ENCODE data around the gene SIAH2. TPM values are rescaled to one million over a fixed set of nuclear protein-coding genes. Genes with fewer than 3 reads are reported as not detected.

The SIAH2 gene
- total and polyA plus RNA-seq, 9 of the 15 experiments (the other 6 are each of a cell fraction or from before 2014, with no cell fraction given): 4.8 to 39.0 (median 29.9) TPM

- TF ChIP-seq BHLHE40 (IDR thresholded peaks at IDR 0.05; ENCODE audit: low read length) (no peak), IRF9 (tag; IDR thresholded peaks at IDR 0.05) (no peak), NCOR1 (IDR thresholded peaks at IDR 0.05) (no peak), ZFPM2 (CRISPR knock-in tag; IDR thresholded peaks at IDR 0.05) (no peak), RUNX1 (IDR thresholded peaks at IDR 0.05; ENCODE audit: low read depth) (no peak), TCFL5 (CRISPR knock-in tag; conservative IDR thresholded peaks at IDR 0.05) (no peak), HDAC6 (IDR thresholded peaks at IDR 0.05; ENCODE audit: low read depth, low read length) (no peak), ZNF280B (CRISPR knock-in tag; IDR thresholded peaks at IDR 0.05) (no peak), ZNF75A (CRISPR knock-in tag; IDR thresholded peaks at IDR 0.05) (no peak), ZNF354B (CRISPR knock-in tag; IDR thresholded peaks at IDR 0.05) (no peak), MAFG (tag; conservative IDR thresholded peaks at IDR 0.05) (no peak), HES1 (IDR thresholded peaks at IDR 0.05; ENCODE audit: low read depth) (no peak), HDAC2 (IDR thresholded peaks at IDR 0.05) (no peak), PPARD (CRISPR knock-in tag; IDR thresholded peaks at IDR 0.05) (no peak), MCM2 (IDR thresholded peaks at IDR 0.05; ENCODE audit: low read depth) (no peak), TRIM25 (IDR thresholded peaks at IDR 0.05; ENCODE audit: borderline replicate concordance) (no peak), TRIM28 (IDR thresholded peaks at IDR 0.05) (no peak), CTCF (IDR thresholded peaks at IDR 0.05 in 2 of 3, conservative IDR thresholded peaks at IDR 0.05 in 1 of 3; ENCODE audit: insufficient read depth in 2 of 3, low read depth in 1 of 3, low read length in 3 of 3) (peak in 1 of 3 experiments; percentile 31; a peak in 2 of 6 replicates), ZFP1 (CRISPR knock-in tag; IDR thresholded peaks at IDR 0.05) (no peak), ZNF830 (CRISPR knock-in tag; IDR thresholded peaks at IDR 0.05) (no peak), MNT (conservative IDR thresholded peaks at IDR 0.05) (no peak), STAT5A (IDR thresholded peaks at IDR 0.05; ENCODE audit: borderline replicate concordance, low read length) (no peak)
Measured at GRCh38 chr3:150703756-150704344, 59.1 kb downstream of the SIAH2 start, which contains the start of gene ERICH6 (continued).
